ENCODE data around the gene PMCH.
"Not testable (repeated sequence)": the region's sequence is repeated elsewhere in the genome, so short reads cannot be mapped to it uniquely, and the experiment has no call there.

Gene PMCH

GRCh38 chr12:102163383-102163782, 34.2 kb downstream of the PMCH start:
- TF ChIP-seq CTCF (conservative IDR thresholded peaks at IDR 0.05; ENCODE audit: control insufficient read depth, insufficient read depth, low read depth, low read length): no peak
- no peak for DNase-seq (ENCODE audit: low read depth)
- no peak overlapping the region for H3K4me3 ChIP-seq (ENCODE audit: control insufficient read depth, low read depth, low read length)

GRCh38 chr12:102155206-102155605, 42.4 kb downstream of the PMCH start:
- DNase-seq (ENCODE audit: low read depth); H3K4me3 ChIP-seq (ENCODE audit: control insufficient read depth, low read depth, low read length): not testable (repeated sequence)

GRCh38 chr12:102147062-102147587, 50.5 kb downstream of the PMCH start:
- DNase-seq (ENCODE audit: low read depth); H3K4me3 ChIP-seq (ENCODE audit: control insufficient read depth, low read depth, low read length): not testable (repeated sequence)
